OCI-LY1 (cell line): ENCODE data around the gene RNF227.

Experiments
- EZH2 ChIP-seq: fragments of 200-600 bp; sonication (generic), shearing (Covaris generic); IDR thresholded peaks from 2 replicates; pipeline ENCODE4 v1.8.0; 2017; ENCODE audit warnings: borderline replicate concordance, mixed run types, mild to moderate bottlenecking, antibody characterized with exemption, low read length, moderate library complexity, mixed read lengths
- TF ChIP-seq, protein P1 (sequence below): fragments of 200-600 bp; sonication (generic), shearing (Covaris generic); IDR thresholded peaks from 2 replicates; pipeline ENCODE4 v1.5.1; 2017; ENCODE audit warnings: mild to moderate bottlenecking, antibody characterized with exemption, low read length, moderate library complexity, mixed read lengths

DNA sequence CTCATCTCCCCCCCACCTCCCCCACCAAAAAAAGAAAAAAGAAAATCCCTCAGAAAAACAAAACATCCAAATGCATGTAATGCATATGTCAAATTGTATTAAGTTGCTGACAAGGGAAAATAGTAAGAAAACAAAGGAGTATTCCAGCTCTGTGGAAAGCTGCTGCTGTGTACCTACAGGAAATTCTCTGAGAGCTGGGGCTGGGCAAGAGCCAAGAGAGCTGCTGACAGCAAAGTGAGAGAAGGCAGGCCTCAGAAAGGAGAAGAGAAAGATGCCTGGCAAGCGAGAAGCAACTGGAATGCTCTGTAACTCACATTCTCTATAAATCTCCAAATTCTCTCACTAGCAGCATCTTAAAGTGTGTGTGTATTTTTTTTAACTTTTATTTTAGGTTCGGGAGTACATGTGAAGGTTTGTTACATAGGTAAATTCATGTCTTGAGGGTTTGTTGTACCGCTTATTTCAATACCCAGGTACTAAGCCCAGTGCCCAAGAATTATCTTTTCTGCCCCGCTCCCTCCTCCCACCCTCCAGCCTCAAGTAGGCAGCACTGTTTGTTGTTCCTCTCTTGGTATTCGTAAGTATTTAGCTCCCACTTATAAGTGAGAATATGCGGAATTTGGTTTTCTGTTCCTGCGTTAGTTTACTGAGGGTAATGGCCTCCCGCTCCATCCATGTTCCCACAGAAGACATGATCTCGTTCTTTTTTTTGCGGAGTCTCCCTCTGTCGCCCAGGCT, 40.3 kb upstream of the RNF227 start:
- TF ChIP-seq EZH2, result no peak
- TF ChIP-seq, protein P1, sequence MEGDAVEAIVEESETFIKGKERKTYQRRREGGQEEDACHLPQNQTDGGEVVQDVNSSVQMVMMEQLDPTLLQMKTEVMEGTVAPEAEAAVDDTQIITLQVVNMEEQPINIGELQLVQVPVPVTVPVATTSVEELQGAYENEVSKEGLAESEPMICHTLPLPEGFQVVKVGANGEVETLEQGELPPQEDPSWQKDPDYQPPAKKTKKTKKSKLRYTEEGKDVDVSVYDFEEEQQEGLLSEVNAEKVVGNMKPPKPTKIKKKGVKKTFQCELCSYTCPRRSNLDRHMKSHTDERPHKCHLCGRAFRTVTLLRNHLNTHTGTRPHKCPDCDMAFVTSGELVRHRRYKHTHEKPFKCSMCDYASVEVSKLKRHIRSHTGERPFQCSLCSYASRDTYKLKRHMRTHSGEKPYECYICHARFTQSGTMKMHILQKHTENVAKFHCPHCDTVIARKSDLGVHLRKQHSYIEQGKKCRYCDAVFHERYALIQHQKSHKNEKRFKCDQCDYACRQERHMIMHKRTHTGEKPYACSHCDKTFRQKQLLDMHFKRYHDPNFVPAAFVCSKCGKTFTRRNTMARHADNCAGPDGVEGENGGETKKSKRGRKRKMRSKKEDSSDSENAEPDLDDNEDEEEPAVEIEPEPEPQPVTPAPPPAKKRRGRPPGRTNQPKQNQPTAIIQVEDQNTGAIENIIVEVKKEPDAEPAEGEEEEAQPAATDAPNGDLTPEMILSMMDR, result no peak
